Measurements from ENCODE around the gene FERMT3.

GRCh38 chr11:64192434-64192833, 14.1 kb upstream of the FERMT3 start:
- TF ChIP-seq CTCF (IDR thresholded peaks at IDR 0.05): no peak
- TF ChIP-seq POLR2A (IDR thresholded peaks at IDR 0.05): no peak
